ENCODE results near the gene CEP89.
"Not testable (repeated sequence)": the region's sequence is repeated elsewhere in the genome, so short reads cannot be mapped to it uniquely, and the experiment has no call there.

The CEP89 gene

GRCh38 chr19:32862741-32863140, 109.0 kb downstream of the CEP89 start:
- no peak overlapping the region for H3K27ac ChIP-seq
- DNase-seq (ENCODE audit: low spot score): no peak
- TF ChIP-seq CTCF (conservative IDR thresholded peaks at IDR 0.05; ENCODE audit: low read depth): no peak
- CTCF ChIA-PET: no interaction called here
- POLR2A ChIA-PET (ENCODE audit: low non-redundant PET): no interaction called here

- DNase-seq (ENCODE audit: low spot score): no peak
- ChIA-PET POLR2A (ENCODE audit: low non-redundant PET) (no interaction called here), CTCF (no interaction called here)
- no peak for TF ChIP-seq CTCF (conservative IDR thresholded peaks at IDR 0.05; ENCODE audit: low read depth)
- no peak overlapping the region for H3K27ac ChIP-seq
These were observed 109.6 kb downstream of the CEP89 start for GRCh38 chr19:32862173-32862572.

- ChIA-PET CTCF (no interaction called here), POLR2A (ENCODE audit: low non-redundant PET) (no interaction called here)
- TF ChIP-seq CTCF (conservative IDR thresholded peaks at IDR 0.05; ENCODE audit: low read depth): no peak
- no peak overlapping the region for H3K27ac ChIP-seq
- DNase-seq (ENCODE audit: low spot score): no peak
These were observed 110.2 kb downstream of the CEP89 start for GRCh38 chr19:32861596-32861995.

GRCh38 chr19:32859591-32859990, 112.2 kb downstream of the CEP89 start:
- CTCF ChIA-PET: no interaction called here
- H3K27ac ChIP-seq: no peak overlapping the region
- POLR2A ChIA-PET (ENCODE audit: low non-redundant PET): no interaction called here
- no peak for DNase-seq (ENCODE audit: low spot score)
- TF ChIP-seq CTCF (conservative IDR thresholded peaks at IDR 0.05; ENCODE audit: low read depth): no peak

- ChIA-PET POLR2A (ENCODE audit: low non-redundant PET) (no interaction called here), CTCF (no interaction called here)
- no peak for TF ChIP-seq CTCF (conservative IDR thresholded peaks at IDR 0.05; ENCODE audit: low read depth)
- H3K27ac ChIP-seq: no peak overlapping the region
- DNase-seq (ENCODE audit: low spot score): no peak
These were observed 113.2 kb downstream of the CEP89 start for GRCh38 chr19:32858559-32858958.

- DNase-seq (ENCODE audit: low spot score): no peak
- ChIA-PET CTCF (no interaction called here), POLR2A (ENCODE audit: low non-redundant PET) (no interaction called here)
- TF ChIP-seq CTCF (conservative IDR thresholded peaks at IDR 0.05; ENCODE audit: low read depth): no peak
- no peak overlapping the region for H3K27ac ChIP-seq
These were observed 113.6 kb downstream of the CEP89 start for GRCh38 chr19:32858155-32858554.

GRCh38 chr19:32857584-32857983, 114.2 kb downstream of the CEP89 start:
- CTCF ChIA-PET: no interaction called here
- no peak for TF ChIP-seq CTCF (conservative IDR thresholded peaks at IDR 0.05; ENCODE audit: low read depth)
- DNase-seq (ENCODE audit: low spot score): no peak
- no peak overlapping the region for H3K27ac ChIP-seq
- POLR2A ChIA-PET (ENCODE audit: low non-redundant PET): no interaction called here

GRCh38 chr19:32856818-32857217, 114.9 kb downstream of the CEP89 start:
- CTCF ChIA-PET: not testable (repeated sequence)

More at GRCh38 chr19:32856818-32857217, 114.9 kb downstream of the CEP89 start:
- DNase-seq (ENCODE audit: low spot score); H3K27ac ChIP-seq; POLR2A ChIA-PET (ENCODE audit: low non-redundant PET): not testable (repeated sequence)

Measured in RWPE1 (cell line).